HL-60/S4 (cell line): Measurements from ENCODE around the gene FAM135A.
"Not testable (repeated sequence)": the region's sequence is repeated elsewhere in the genome, so short reads cannot be mapped to it uniquely, and the experiment has no call there.

Experiments
- in situ Hi-C: fragments of 300-500 bp; cut with MboI; formaldehyde crosslinking; loops from 2 replicates; pipeline ENCODE4 v1.14.3; 2022; ENCODE audit warnings: low sequenced_read_pairs

FAM135A gene

GRCh38 chr6:70531133-70531532, 117.8 kb downstream of the FAM135A start:
- in situ Hi-C loops, result no loop called here

- in situ Hi-C loops, result no loop called here
Measured at GRCh38 chr6:70537266-70537665, 124.0 kb downstream of the FAM135A start.

DNA sequence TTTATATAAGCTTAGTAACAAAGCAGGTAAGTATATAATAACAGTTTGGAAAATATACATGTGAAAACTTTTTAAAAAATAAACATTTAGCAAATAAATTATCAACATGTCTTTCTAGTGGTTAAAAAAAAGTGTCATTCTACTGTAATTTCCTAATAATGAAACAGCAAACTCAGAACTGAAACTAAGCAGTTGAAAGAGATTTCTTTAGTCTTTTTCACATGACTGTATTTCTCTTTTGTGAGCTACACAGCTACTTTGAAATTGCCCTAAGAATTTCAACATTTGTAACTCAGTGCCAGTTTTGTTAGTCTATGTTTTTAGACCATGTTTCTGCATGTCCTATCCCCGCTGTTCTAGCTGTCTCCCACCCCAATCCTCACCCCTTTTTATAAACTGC, 125.1 kb downstream of the FAM135A start:
- in situ Hi-C loops, result no loop called here

GRCh38 chr6:70547313-70547712, 134.0 kb downstream of the FAM135A start:
- in situ Hi-C loops, result no loop called here

GRCh38 chr6:70547905-70548304, 134.6 kb downstream of the FAM135A start:
- in situ Hi-C loops, result no loop called here

- in situ Hi-C loops, result no loop called here
Measured at GRCh38 chr6:70549327-70549726, 136.0 kb downstream of the FAM135A start.

GRCh38 chr6:70551566-70551965, 138.3 kb downstream of the FAM135A start:
- in situ Hi-C loops, result no loop called here

DNA sequence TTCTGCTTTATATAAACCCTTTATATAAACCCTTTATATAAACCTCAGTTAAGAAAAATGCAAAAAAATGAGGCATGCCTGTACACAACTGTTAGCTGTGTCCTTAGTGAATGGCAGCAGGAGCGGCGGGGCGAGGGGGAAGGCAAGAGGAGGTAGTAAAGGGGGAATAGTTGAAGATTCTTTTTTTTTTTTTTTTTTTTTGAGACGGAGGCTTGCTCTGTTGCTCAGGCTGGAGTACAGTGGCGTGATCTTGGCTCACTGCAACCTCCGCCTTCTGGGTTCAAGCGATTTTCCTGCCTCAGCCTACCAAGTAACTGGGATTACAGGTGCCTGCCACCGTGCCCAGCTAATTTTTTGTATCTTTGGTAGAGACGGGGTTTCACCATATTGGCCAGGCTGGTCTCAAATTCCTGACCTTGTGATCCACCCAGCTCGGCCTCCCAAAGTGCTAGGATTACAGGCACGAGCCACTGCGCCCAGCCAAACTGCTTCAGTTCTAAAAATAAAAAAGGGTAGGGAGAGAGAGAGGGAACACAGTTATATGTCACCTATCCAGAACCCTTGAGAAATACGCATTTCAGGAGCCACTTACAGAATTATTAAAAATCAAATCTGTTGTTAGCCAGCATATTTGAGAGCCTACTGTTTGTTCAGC, 139.1 kb downstream of the FAM135A start:
- in situ Hi-C loops, result not testable (repeated sequence)

DNA sequence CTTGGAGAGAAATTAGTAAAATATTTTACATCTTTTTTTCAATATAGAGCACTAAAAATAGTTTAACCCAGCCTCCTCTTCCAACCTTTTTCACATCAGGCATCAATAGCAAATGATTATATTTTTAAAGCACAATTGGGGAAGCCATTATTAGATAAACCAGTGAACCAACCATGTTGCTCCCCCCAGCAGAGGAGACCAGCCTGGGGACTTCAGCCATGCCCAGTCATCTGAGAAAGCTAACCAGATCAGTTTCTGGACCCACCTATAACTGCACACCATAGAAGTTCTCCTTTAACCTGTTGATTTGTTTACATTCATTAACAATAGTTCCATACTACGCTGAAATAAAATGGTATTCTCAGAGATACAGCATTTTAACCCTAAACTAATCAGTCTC, 139.7 kb downstream of the FAM135A start:
- in situ Hi-C loops, result no loop called here

- in situ Hi-C loops, result no loop called here
Measured at GRCh38 chr6:70557998-70558397, 144.7 kb downstream of the FAM135A start.

DNA sequence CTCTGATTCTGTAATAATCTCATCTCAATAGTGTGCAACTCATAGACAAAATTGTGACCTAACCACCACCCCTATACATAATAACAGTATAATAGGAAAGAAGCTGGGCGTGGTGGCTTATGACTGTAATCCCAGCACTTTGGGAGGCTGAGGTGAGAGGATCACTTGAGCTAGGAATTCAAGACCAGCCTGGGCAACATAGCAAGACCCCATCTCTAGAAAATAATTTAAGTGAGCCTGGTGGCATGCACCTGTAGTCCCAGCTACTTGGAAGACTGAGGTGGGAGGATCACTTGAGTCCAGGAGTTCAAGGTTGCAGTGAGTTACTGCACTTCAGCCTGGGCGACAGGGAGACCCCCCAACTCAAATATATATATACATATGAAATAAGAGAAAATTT, 149.1 kb downstream of the FAM135A start:
- in situ Hi-C loops, result not testable (repeated sequence)

GRCh38 chr6:70563530-70563929, 150.2 kb downstream of the FAM135A start:
- in situ Hi-C loops, result no loop called here

DNA sequence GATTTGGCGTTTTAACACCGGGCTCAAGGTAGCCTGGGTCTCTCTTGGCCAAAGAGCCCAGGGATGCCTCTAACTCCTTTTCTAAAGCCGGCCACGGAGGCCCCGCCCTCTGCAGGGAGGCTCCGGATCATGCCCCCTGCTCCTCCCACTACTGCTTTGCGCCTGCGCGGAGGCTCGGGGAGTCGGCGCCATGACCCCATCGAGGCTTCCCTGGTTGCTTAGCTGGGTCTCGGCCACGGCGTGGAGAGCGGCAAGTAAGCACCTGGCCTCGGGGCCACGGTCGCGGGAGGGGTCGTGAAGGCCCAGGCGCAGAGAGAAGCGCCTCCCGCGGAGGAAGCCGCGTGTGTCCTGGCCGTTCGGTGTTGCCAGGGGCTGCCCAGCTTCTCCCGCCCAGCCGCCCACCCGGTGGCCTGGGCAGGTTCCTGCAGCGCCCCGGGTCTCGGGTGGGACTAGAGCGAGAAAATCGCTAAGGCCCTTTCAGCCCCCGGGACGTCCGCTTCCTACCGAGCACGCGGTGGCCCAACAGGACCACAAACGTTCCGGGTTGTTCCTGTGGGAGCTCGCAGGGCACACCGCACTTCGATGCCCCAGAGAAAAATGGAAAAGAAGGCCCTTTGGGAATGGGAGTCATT, 153.6 kb downstream of the FAM135A start, which contains the start of gene SDHAF4:
Gene SDHAF4 (plus strand): TSS at position 180 of the 632 bp plus-strand sequence. CDS start 11 bp downstream, at position 191.
- in situ Hi-C loops, result no loop called here

DNA sequence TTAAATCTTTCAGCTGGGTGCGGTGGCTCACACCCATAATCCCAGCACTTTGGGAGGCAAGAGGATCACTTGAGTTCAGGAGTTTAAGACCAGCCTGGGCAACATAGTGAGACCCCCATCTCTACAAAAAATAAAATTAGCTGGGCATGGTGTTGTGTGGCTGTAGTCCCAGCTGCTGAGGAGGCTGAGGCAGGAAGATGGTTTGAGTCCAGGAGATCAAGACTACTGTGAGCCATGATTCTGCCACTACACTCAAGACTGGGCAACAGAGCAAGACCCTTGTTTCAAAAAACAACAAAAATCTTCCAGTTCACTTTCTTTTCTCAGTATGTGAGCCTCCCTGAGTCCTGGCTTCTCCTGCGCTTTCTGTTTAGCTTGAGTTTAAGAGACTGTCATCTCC, 161.3 kb downstream of the FAM135A start:
- in situ Hi-C loops, result no loop called here

GRCh38 chr6:70575899-70576495, 162.7 kb downstream of the FAM135A start:
- in situ Hi-C loops, result no loop called here

- in situ Hi-C loops, result no loop called here
Measured at GRCh38 chr6:70586114-70586513, 172.8 kb downstream of the FAM135A start.

DNA sequence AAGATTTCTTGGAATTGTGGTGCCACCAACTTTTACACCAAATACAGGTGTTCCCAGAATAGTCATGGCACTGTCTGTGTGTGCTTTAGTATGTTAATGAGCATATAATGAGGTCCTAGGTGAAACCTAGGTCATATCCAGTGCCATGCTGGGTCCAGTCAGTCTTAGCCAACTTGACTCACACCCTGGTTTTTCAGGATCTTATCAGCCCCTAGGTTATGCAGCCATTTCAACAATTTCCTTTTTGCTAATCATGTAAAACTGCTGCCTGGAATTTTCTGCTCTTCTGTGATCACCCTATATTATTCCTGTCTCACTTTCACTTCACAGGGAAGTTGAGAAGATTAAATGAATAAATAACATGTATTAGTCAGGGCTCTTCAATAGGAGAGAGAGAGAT, 177.1 kb downstream of the FAM135A start:
- in situ Hi-C loops, result no loop called here

GRCh38 chr6:70592391-70593117, 179.2 kb downstream of the FAM135A start:
- in situ Hi-C loops, result no loop called here

- in situ Hi-C loops, result no loop called here
Measured at GRCh38 chr6:70593118-70593486, 179.8 kb downstream of the FAM135A start.

- in situ Hi-C loops, result no loop called here
Measured at GRCh38 chr6:70599187-70599586, 185.9 kb downstream of the FAM135A start.

GRCh38 chr6:70601014-70601413, 187.7 kb downstream of the FAM135A start:
- in situ Hi-C loops, result no loop called here

DNA sequence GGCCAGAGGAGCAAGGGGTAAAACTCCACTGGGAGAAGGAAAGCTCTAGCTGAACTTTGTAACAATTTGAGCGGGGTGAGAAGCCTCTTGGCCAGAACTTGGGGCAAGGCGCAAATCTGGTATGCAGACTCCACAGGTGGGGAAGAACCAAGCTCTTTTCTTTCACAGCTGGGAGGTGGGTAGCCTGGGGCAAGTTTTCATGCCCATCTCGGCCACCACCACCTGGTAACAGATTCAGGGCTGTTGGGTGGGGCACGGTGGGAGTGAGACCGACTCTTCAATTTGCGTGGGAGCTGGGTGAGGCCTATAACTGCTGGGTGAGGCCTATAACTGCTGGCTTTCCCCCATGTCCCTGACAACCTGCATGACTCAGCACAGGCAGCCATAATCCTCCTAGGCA, 190.9 kb downstream of the FAM135A start:
- in situ Hi-C loops, result no loop called here
